CD4-positive, alpha-beta T cell (primary cell): ENCODE measurements around the gene TRIM47. TPM values are rescaled to one million over a fixed set of nuclear protein-coding genes. Genes with fewer than 3 reads are reported as not detected.

ENCODE experiments used
- ATAC-seq: fragments of 200-7000 bp; cut with Tn5 transposase; one replicate; pipeline ENCODE4 v1.10.0; 2022; ENCODE audit warnings: mild to moderate bottlenecking; ENCODE audit not compliant: poor library complexity
- CTCF ChIA-PET: fragments of 350-600 bp; sonication (Branson Sonifier 250); formaldehyde crosslinking; loops from one replicate; lab custom pipeline; 2021; ENCODE audit warnings: antibody characterized with exemption, inconsistent platforms; lab: Charles Lee
- POLR2A ChIA-PET: fragments of 350-600 bp; sonication (Branson Sonifier 250); formaldehyde crosslinking; loops from one replicate; lab custom pipeline; 2021; ENCODE audit warnings: antibody characterized with exemption, inconsistent platforms; lab: Charles Lee
- DNase-seq, 14 experiments: peaks; one replicate each; pipeline ENCODE4 v3.0.0-alpha.2; 2013 to 2020; ENCODE audit warnings: mixed read lengths in 2 of 14
- H3K27ac ChIP-seq, 2 donors: one replicate each; pipeline versions ENCODE4 v1.5.1 to v1.7.0; 2013; ENCODE audit warnings: low read length in 2 of 2, low read depth in 1 of 2, mild to moderate bottlenecking in 1 of 2
- H3K27me3 ChIP-seq, 2 experiments: 1 replicate in 1 of 2; 2 replicates in 1 of 2; pipeline versions ENCODE4 v1.6.1 to v1.7.0; 2013; ENCODE audit warnings: low read length in 2 of 2, control low read depth in 1 of 2, mild to moderate bottlenecking in 1 of 2, moderate library complexity in 1 of 2; ENCODE audit not compliant: insufficient read depth in 2 of 2, control insufficient read depth in 1 of 2
- H3K36me3 ChIP-seq: one replicate; pipeline ENCODE4 v1.6.1; 2013; ENCODE audit warnings: low read length, control low read depth; ENCODE audit not compliant: insufficient read depth
- H3K4me1 ChIP-seq: one replicate; pipeline ENCODE4 v1.6.1; 2013; ENCODE audit warnings: low read length, control low read depth; ENCODE audit not compliant: insufficient read depth
- H3K4me3 ChIP-seq: one replicate; pipeline ENCODE4 v1.5.1; 2013; ENCODE audit warnings: mild to moderate bottlenecking, low read length, moderate library complexity
- H3K9me3 ChIP-seq, 2 experiments: 1 replicate in 1 of 2; 2 replicates in 1 of 2; pipeline versions ENCODE4 v1.6.1 to v1.7.0; 2013; ENCODE audit warnings: low read length in 2 of 2, mild to moderate bottlenecking in 2 of 2, control low read depth in 1 of 2, moderate library complexity in 1 of 2; ENCODE audit not compliant: control insufficient read depth in 1 of 2, insufficient read depth in 1 of 2
- H3K27ac Mint-ChIP-seq: one replicate; pipeline ENCODE4 v1.8.0; 2020; ENCODE audit warnings: mixed read lengths
- H3K27me3 Mint-ChIP-seq: one replicate; pipeline ENCODE4 v1.8.0; 2021; ENCODE audit warnings: mixed read lengths
- H3K36me3 Mint-ChIP-seq: one replicate; pipeline ENCODE4 v1.8.0; 2021; ENCODE audit warnings: low read depth, mixed read lengths
- H3K4me1 Mint-ChIP-seq: one replicate; pipeline ENCODE4 v1.8.0; 2021; ENCODE audit warnings: low read depth, mixed read lengths
- H3K4me3 Mint-ChIP-seq: one replicate; pipeline ENCODE4 v1.8.0; 2020; ENCODE audit warnings: mild to moderate bottlenecking, mixed read lengths
- H3K9me3 Mint-ChIP-seq: one replicate; pipeline ENCODE4 v1.8.0; 2020; ENCODE audit warnings: mixed read lengths
- intact Hi-C, 2 experiments: fragments of 100-400 bp; cut with DNase I in 1 of 2; cut with micrococcal nuclease in 1 of 2; formaldehyde crosslinking; loops; one replicate each; pipeline versions ENCODE4 v1.15.1 to v1.9.0; 2023 to 2025; cut with DNase I, micrococcal nuclease
- total RNA-seq, 174 experiments: library from RNA in 2 of 174; stranded (reverse) in 2 of 174; gene quantifications; one replicate each; pipeline ENCODE4 v1.2.3 and lab custom pipeline; 2021 to 2026
- TF ChIP-seq, protein P1 (sequence below): fragments of 200-600 bp; IDR thresholded peaks from one replicate; pipeline ENCODE4 v1.8.0; 2022; ENCODE audit warnings: antibody characterized with exemption, mild to moderate bottlenecking

TRIM47 gene
- total RNA-seq, 2 experiments from 2014 or later, result 2.3 to 2.8 TPM

DNA sequence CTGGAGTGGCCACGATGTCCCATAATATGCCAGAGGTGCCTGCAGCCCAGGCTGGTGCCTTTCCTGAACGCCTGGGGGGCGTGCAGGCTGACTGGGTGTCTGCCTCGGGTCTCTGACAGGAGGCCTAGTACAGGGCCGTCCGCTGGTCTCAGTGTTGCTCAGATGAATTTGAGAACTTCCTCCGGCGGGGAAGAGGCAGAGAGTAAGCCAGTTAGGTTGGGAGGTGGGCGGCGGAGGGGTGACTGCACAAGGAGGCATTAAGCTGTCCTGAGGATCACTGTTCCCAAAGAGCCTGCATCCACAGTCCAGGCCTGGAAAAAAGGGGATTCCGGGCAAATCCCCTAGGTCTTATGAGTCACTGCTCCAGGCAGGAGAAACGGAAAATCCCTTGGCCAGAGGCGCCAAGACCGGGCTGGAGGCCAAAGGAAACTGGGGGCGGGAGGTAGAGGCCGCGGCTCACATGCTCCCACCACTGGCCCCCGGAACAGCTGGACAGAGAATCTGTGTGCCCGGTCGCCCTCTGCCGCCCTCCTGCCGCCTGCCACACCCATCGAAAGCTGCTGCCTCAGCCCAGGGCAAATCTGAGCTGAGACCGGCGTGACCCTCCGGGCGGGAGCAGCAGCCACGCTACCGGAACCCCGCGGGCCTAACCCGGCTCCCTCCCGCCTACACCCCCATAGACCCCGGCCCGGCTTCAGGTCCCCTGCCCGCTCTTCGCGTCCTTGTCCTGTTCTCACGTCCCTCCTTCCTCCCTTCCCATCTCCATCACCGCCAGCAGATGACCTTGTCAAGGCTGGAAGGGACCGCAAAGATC, 1.2 kb downstream of the TRIM47 start:
- DNase-seq, result peak in 3 of 14 experiments; percentile 41 to 58 (median 49)
- Histone ChIP-seq H3K9me3 (no peaks in the 10 kb centered on the region), H3K27me3 (no peaks in the 10 kb centered on the region), H3K4me3 (peak overlapping the region; percentile 60), H3K36me3 (peaks cover 6% of the 10 kb centered on the region), H3K4me1 (peaks cover 66% of the 10 kb centered on the region), H3K27ac (peak overlapping the region; percentile 15 to 66)
- ATAC-seq, result peak; percentile 10
- TF ChIP-seq, protein P1, sequence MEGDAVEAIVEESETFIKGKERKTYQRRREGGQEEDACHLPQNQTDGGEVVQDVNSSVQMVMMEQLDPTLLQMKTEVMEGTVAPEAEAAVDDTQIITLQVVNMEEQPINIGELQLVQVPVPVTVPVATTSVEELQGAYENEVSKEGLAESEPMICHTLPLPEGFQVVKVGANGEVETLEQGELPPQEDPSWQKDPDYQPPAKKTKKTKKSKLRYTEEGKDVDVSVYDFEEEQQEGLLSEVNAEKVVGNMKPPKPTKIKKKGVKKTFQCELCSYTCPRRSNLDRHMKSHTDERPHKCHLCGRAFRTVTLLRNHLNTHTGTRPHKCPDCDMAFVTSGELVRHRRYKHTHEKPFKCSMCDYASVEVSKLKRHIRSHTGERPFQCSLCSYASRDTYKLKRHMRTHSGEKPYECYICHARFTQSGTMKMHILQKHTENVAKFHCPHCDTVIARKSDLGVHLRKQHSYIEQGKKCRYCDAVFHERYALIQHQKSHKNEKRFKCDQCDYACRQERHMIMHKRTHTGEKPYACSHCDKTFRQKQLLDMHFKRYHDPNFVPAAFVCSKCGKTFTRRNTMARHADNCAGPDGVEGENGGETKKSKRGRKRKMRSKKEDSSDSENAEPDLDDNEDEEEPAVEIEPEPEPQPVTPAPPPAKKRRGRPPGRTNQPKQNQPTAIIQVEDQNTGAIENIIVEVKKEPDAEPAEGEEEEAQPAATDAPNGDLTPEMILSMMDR, result no peak
- intact Hi-C loops, result loop anchor here (2.0 to 5.0 kb wide), 3 partner anchors 20 to 35 kb away; partner anchors contain the start of genes TRIM65 (in 1 of the 2) and UNC13D (in 1 of the 2)
- POLR2A ChIA-PET, result interaction anchor here (0.8 to 10.9 kb wide), 12 partner anchors 13 to 123 kb away, joined by 3 to 230 read pairs (median 4); partner anchors contain the start of genes MRPL38, TRIM65, UNC13D and UNK
- H3K27me3 Mint-ChIP-seq, result no peaks in the 10 kb centered on the region
- CTCF ChIA-PET, result interaction anchor here (0.5 to 4.8 kb wide), 16 partner anchors 10 to 124 kb away, joined by 3 to 50 read pairs (median 4); partner anchors contain the start of genes GALK1, MRPL38, TRIM65 and WBP2
- peaks cover 5% of the 10 kb centered on the region for H3K36me3 Mint-ChIP-seq
- H3K4me1 Mint-ChIP-seq, result peaks cover 57% of the 10 kb centered on the region
- no peaks in the 10 kb centered on the region for H3K9me3 Mint-ChIP-seq
- peak overlapping the region; percentile 91 for H3K27ac Mint-ChIP-seq
- peak overlapping the region; percentile 91 for H3K4me3 Mint-ChIP-seq

DNA sequence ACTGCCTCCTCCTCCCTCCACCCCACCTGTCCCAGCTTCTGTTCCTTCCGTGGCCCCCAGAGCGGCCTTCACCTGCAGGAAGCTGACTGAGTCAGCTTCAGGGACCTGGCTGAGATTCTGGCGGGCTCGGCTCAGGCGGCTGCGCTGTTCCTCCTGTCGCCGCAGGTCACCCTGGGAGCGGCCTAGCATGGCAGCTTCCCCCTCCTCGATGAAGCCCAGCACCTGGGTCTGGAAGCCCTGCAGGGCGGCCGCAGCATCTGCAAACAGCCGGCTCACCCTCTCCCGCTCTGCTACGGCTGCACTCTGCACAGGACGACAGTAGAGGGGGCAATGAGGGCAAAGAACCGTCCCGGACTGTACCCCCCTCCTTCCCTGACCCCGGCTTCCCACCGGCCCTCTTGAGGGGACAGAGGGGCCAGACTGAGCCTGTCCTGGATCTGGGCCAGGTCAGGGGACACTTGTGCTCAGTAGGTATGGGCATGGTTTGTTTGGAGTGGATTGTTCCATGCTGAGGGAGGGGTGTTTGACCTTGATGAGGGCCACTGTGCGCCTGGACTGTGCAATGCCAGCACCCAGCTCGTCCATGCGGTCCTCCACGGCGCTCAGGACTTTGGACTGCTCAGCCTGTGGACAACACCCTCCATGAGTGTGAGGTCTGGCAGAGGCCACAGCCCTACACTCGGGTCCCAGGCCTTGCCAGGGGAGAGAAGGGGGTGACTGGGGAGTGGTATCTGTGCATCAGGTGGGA, 2.0 kb downstream of the TRIM47 start:
- Mint-ChIP-seq H3K4me1 (peaks cover 50% of the 10 kb centered on the region), H3K36me3 (peaks cover 5% of the 10 kb centered on the region), H3K27me3 (no peaks in the 10 kb centered on the region), H3K9me3 (no peaks in the 10 kb centered on the region), H3K27ac (peak overlapping the region; percentile 91), H3K4me3 (peak overlapping the region; percentile 91)
- POLR2A ChIA-PET, result interaction anchor here (0.6 to 10.9 kb wide), 24 partner anchors 12 to 796 kb away, joined by 3 to 230 read pairs (median 4); partner anchors contain the start of genes FBF1, GALK1, MRPL38 and TRIM65
- CTCF ChIA-PET, result interaction anchor here (0.6 to 4.8 kb wide), 9 partner anchors 12 to 73 kb away, joined by 3 to 50 read pairs (median 5); partner anchors contain the start of genes TRIM65, UNC13D and WBP2
- intact Hi-C loops, result loop anchor here (2.0 to 5.0 kb wide), 3 partner anchors 20 to 34 kb away; partner anchors contain the start of genes TRIM65 (in 1 of the 2) and UNC13D (in 1 of the 2)
- TF ChIP-seq, protein P1, result peak; percentile 47
- no peaks in the 10 kb centered on the region for H3K9me3 ChIP-seq
- H3K4me1 ChIP-seq, result peaks cover 60% of the 10 kb centered on the region
- H3K36me3 ChIP-seq, result peaks cover 6% of the 10 kb centered on the region
- H3K27me3 ChIP-seq, result no peaks in the 10 kb centered on the region
- DNase-seq (peak; percentile 47 to 90 (median 80)), ATAC-seq (peak; percentile 70)
- H3K27ac ChIP-seq, result peak overlapping the region; percentile 15 to 66
- H3K4me3 ChIP-seq, result peak overlapping the region; percentile 60

DNA sequence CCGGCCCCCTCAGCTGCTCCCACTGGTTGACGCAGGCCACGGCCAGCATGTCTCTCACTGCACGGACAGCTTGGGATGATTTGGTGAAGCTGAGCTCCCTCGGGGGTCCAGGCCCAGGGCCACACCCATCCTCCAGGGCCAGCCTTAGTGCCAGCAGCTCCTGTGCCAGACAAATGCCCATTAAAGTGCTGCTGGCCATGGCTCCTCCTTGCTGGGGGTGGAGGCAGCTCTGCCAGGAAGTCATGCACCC, 2.5 kb downstream of the TRIM47 start:
- Histone ChIP-seq H3K4me3 (peak overlapping the region; percentile 60), H3K27ac (peak overlapping the region; percentile 66 to 70), H3K36me3 (peaks cover 6% of the 10 kb centered on the region), H3K9me3 (no peaks in the 10 kb centered on the region), H3K27me3 (no peaks in the 10 kb centered on the region), H3K4me1 (peaks cover 58% of the 10 kb centered on the region)
- Mint-ChIP-seq H3K4me1 (peaks cover 50% of the 10 kb centered on the region), H3K27me3 (no peaks in the 10 kb centered on the region), H3K9me3 (no peaks in the 10 kb centered on the region), H3K36me3 (peaks cover 5% of the 10 kb centered on the region), H3K27ac (peak overlapping the region; percentile 91), H3K4me3 (peak overlapping the region; percentile 91)
- TF ChIP-seq, protein P1, result no peak
- intact Hi-C loops, result loop anchor here (2.0 to 5.0 kb wide), 3 partner anchors 19 to 34 kb away; partner anchors contain the start of genes TRIM65 (in 1 of the 2) and UNC13D (in 1 of the 2)
- POLR2A ChIA-PET, result interaction anchor here (0.6 to 10.9 kb wide), 21 partner anchors 11 to 796 kb away, joined by 3 to 230 read pairs (median 5); partner anchors contain the start of genes FBF1, GALK1, TRIM65 and UNC13D
- ATAC-seq, result no peak
- no peak for DNase-seq
- CTCF ChIA-PET, result interaction anchor here (0.6 to 4.8 kb wide), 9 partner anchors 11 to 73 kb away, joined by 3 to 50 read pairs (median 5); partner anchors contain the start of genes TRIM65, UNC13D and WBP2
